ENCODE measurements around the gene CDR2L.
"Not testable (repeated sequence)": the region's sequence is repeated elsewhere in the genome, so short reads cannot be mapped to it uniquely, and the experiment has no call there.

CDR2L gene

GRCh38 chr17:74981979-74982662 is 5.3 kb upstream of the CDR2L start:
- Histone ChIP-seq H3K4me1 (ENCODE audit: insufficient read depth, low read length, severe bottlenecking) (peaks cover 16% of the 10 kb centered on the region), H2AFZ (ENCODE audit: low read length) (0 out of 2 replicates have a peak overlapping the region, but pooled peaks have one; percentile 67), H3K4me3 (ENCODE audit: low read depth, low read length, poor library complexity, severe bottlenecking) (peak overlapping the region; percentile 75), H3K79me2 (ENCODE audit: insufficient read depth, low read length) (no peaks in the 10 kb centered on the region), H3F3A (ENCODE audit: insufficient read depth, low read length) (peaks cover 5% of the 10 kb centered on the region; the same call in 1 of the 2 replicates), H3K27me3 (ENCODE audit: insufficient read depth, low read length) (peaks cover 8% of the 10 kb centered on the region; the same call in 1 of the 2 replicates), H3K36me3 (ENCODE audit: insufficient read depth, low read length) (no peaks in the 10 kb centered on the region), H3K9me3 (ENCODE audit: low read length) (no peaks in the 10 kb centered on the region), H3K9me2 (ENCODE audit: low read depth, low read length) (no peaks in the 10 kb centered on the region), H3K4me2 (ENCODE audit: low read length) (peak overlapping the region; percentile 80), H3K9ac (ENCODE audit: low read length) (peak overlapping the region; percentile 78), H4K20me1 (ENCODE audit: insufficient read depth, low read length) (no peaks in the 10 kb centered on the region), H3K27ac (ENCODE audit: low read depth, low read length, poor library complexity, severe bottlenecking) (no peak overlapping the region)
- TF ChIP-seq CTCF (IDR thresholded peaks at IDR 0.05; ENCODE audit: low read length) (no peak), EZH2 (IDR thresholded peaks at IDR 0.05; ENCODE audit: borderline replicate concordance, low read length) (no peak)

- H3K79me2 ChIP-seq (ENCODE audit: insufficient read depth, low read length); H3K9me3 ChIP-seq (ENCODE audit: low read length); H3K9me2 ChIP-seq (ENCODE audit: low read depth, low read length); H4K20me1 ChIP-seq (ENCODE audit: insufficient read depth, low read length); H3K36me3 ChIP-seq (ENCODE audit: insufficient read depth, low read length); H3K27me3 ChIP-seq (ENCODE audit: insufficient read depth, low read length); H3K27ac ChIP-seq (ENCODE audit: low read depth, low read length, poor library complexity, severe bottlenecking); H3F3A ChIP-seq (ENCODE audit: insufficient read depth, low read length): not testable (repeated sequence)
- H2AFZ ChIP-seq (ENCODE audit: low read length), result 0 out of 2 replicates have a peak overlapping the region, but pooled peaks have one; percentile 67
- H3K9ac ChIP-seq (ENCODE audit: low read length), result peak overlapping the region; percentile 78
- H3K4me2 ChIP-seq (ENCODE audit: low read length), result peak overlapping the region; percentile 80
- peaks cover 18% of the 10 kb centered on the region for H3K4me1 ChIP-seq (ENCODE audit: insufficient read depth, low read length, severe bottlenecking)
- peak overlapping the region; percentile 75 for H3K4me3 ChIP-seq (ENCODE audit: low read depth, low read length, poor library complexity, severe bottlenecking)
Measured at GRCh38 chr17:74982663-74983313, 4.6 kb upstream of the CDR2L start.

GRCh38 chr17:74986206-74986576 is 1.2 kb upstream of the CDR2L start:
- Histone ChIP-seq H3K4me1 (ENCODE audit: insufficient read depth, low read length, severe bottlenecking) (peaks cover 18% of the 10 kb centered on the region), H3K9me2 (ENCODE audit: low read depth, low read length) (no peaks in the 10 kb centered on the region), H4K20me1 (ENCODE audit: insufficient read depth, low read length) (no peaks in the 10 kb centered on the region), H3F3A (ENCODE audit: insufficient read depth, low read length) (peaks cover 5% of the 10 kb centered on the region; the same call in 1 of the 2 replicates), H3K9ac (ENCODE audit: low read length) (no peak overlapping the region), H3K79me2 (ENCODE audit: insufficient read depth, low read length) (no peaks in the 10 kb centered on the region), H3K36me3 (ENCODE audit: insufficient read depth, low read length) (no peaks in the 10 kb centered on the region), H2AFZ (ENCODE audit: low read length) (no peak overlapping the region), H3K4me3 (ENCODE audit: low read depth, low read length, poor library complexity, severe bottlenecking) (no peak overlapping the region), H3K9me3 (ENCODE audit: low read length) (no peaks in the 10 kb centered on the region), H3K4me2 (ENCODE audit: low read length) (no peak overlapping the region), H3K27ac (ENCODE audit: low read depth, low read length, poor library complexity, severe bottlenecking) (no peak overlapping the region), H3K27me3 (ENCODE audit: insufficient read depth, low read length) (0 out of 2 replicates have a peak, but pooled peaks cover 7% of the 10 kb centered on the region)
- no peak for TF ChIP-seq EZH2 (IDR thresholded peaks at IDR 0.05; ENCODE audit: borderline replicate concordance, low read length)
- TF ChIP-seq CTCF (IDR thresholded peaks at IDR 0.05; ENCODE audit: low read length), result no peak

Measured in OCI-LY1 (cell line).